ENCODE measurements around the gene CTNNA2.

Gene CTNNA2

DNA sequence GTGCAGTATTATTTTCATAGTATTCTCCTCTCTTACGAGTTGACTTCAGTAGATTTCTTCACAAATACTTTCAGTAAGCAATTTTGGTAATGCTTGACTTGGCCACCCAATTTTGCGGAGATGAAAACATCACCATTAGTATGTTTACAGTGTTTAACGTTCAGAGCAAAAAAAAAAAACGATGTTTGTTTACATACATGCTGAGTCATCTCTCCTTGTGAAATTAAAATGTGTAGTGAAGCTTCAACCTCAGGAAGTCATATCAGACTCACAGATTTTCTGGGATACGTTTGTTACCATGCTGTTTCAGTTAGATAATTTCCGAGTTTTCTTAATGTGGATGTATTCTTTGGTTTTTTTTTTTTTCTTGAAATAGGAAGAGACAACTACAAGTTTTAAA is 100.1 kb downstream of the CTNNA2 start:
- H3K9me3 ChIP-seq (ENCODE audit: control insufficient read depth, insufficient read depth, low read depth, low read length): no peaks in the 10 kb centered on the region
- H3K27ac ChIP-seq (ENCODE audit: low read depth, low read length): no peak overlapping the region
- H3K27me3 ChIP-seq (ENCODE audit: control insufficient read depth, insufficient read depth, low read length): no peaks in the 10 kb centered on the region
- H3K4me3 ChIP-seq (ENCODE audit: low read depth, low read length): no peak overlapping the region
- no peak overlapping the region for H3K9ac ChIP-seq (ENCODE audit: low read length)
- no peaks in the 10 kb centered on the region for H3K36me3 ChIP-seq (ENCODE audit: control insufficient read depth, insufficient read depth, low read length)
- no peaks in the 10 kb centered on the region for H3K4me1 ChIP-seq (ENCODE audit: control insufficient read depth, insufficient read depth, low read length)

DNA sequence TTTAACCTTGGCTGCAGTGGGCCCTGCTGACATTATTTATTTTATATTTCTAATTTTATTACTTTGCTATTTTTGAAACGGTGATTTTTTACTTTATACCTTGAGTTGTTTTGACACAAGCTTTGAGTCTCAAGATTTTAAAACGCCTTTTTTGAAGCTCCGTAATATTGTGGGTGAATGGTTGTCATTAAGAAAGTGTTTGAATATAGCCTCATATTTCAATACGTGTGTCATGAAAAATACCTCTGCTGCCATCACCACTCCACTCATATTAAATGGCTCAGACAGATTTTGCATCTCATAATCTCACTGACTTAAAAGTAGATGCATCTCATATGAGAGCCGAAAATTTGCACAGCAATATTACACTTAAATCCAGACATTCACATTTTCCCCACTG is 106.6 kb downstream of the CTNNA2 start:
- H3K27ac ChIP-seq (ENCODE audit: low read depth, low read length): no peak overlapping the region
- H3K36me3 ChIP-seq (ENCODE audit: control insufficient read depth, insufficient read depth, low read length): no peaks in the 10 kb centered on the region
- H3K9ac ChIP-seq (ENCODE audit: low read length): no peak overlapping the region
- no peaks in the 10 kb centered on the region for H3K4me1 ChIP-seq (ENCODE audit: control insufficient read depth, insufficient read depth, low read length)
- H3K9me3 ChIP-seq (ENCODE audit: control insufficient read depth, insufficient read depth, low read depth, low read length): no peaks in the 10 kb centered on the region
- no peaks in the 10 kb centered on the region for H3K27me3 ChIP-seq (ENCODE audit: control insufficient read depth, insufficient read depth, low read length)
- no peak overlapping the region for H3K4me3 ChIP-seq (ENCODE audit: low read depth, low read length)

DNA sequence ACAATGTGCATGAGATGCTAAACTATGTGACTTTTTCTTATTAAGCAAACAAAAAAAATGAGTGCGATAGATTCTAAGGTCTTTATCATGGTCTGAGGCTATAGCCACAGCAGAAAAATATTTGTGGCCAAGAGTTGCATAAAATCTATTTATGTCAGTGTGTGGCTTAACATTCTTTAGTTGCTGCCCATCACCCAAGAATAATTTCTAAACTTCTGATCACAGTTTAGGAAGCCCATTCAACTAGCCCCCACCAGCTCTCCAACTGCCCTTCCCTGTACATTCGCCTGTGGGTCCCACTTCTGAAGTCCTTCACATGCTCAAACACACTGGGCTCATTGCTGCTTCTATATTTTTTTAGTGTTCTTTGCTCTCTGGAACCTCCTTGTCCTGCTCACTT is 107.1 kb downstream of the CTNNA2 start:
- H3K9me3 ChIP-seq (ENCODE audit: control insufficient read depth, insufficient read depth, low read depth, low read length): no peaks in the 10 kb centered on the region
- H3K9ac ChIP-seq (ENCODE audit: low read length): no peak overlapping the region
- no peaks in the 10 kb centered on the region for H3K27me3 ChIP-seq (ENCODE audit: control insufficient read depth, insufficient read depth, low read length)
- no peak overlapping the region for H3K4me3 ChIP-seq (ENCODE audit: low read depth, low read length)
- H3K4me1 ChIP-seq (ENCODE audit: control insufficient read depth, insufficient read depth, low read length): no peaks in the 10 kb centered on the region
- H3K36me3 ChIP-seq (ENCODE audit: control insufficient read depth, insufficient read depth, low read length): no peaks in the 10 kb centered on the region
- no peak overlapping the region for H3K27ac ChIP-seq (ENCODE audit: low read depth, low read length)

DNA sequence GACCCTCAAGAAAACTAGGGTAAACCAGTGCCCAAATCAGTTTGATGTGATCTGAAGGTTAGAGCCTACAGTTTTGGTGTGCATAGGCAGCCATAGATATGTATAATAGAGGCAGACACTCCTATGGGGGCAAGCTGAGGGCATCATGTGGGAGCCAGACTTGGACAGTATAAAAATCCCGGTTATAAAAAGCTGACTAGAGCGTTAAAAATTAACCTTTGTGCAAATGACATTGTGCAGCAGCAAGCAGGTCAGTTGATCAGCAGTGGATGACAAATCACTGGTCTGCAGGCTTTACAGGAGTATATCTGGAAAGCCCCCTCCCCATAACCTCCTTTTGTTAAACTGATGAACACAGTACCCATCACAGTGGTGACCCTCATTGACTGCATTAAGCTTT is 107.8 kb downstream of the CTNNA2 start:
- Histone ChIP-seq H3K9ac (ENCODE audit: low read length) (no peak overlapping the region), H3K9me3 (ENCODE audit: control insufficient read depth, insufficient read depth, low read depth, low read length) (no peaks in the 10 kb centered on the region), H3K4me1 (ENCODE audit: control insufficient read depth, insufficient read depth, low read length) (no peaks in the 10 kb centered on the region), H3K27me3 (ENCODE audit: control insufficient read depth, insufficient read depth, low read length) (no peaks in the 10 kb centered on the region), H3K36me3 (ENCODE audit: control insufficient read depth, insufficient read depth, low read length) (no peaks in the 10 kb centered on the region), H3K27ac (ENCODE audit: low read depth, low read length) (no peak overlapping the region), H3K4me3 (ENCODE audit: low read depth, low read length) (no peak overlapping the region)

DNA sequence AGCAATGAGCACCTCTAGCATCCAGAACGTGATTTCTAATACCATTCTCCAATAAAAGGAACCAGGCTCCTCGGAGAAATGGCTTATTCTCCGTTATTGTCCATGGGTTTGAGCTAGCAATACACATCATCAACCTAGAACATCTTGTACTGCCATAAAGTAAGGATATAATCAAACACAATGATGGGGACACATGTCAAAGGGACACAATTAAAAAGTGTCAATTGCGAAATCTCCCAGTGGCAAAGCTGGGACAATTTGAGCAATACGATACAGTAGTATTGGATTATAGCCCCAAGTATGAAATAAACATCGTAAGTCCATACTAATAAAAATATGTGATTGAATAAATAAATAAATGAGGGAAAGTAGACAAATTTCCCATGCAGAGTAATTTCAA is 108.4 kb downstream of the CTNNA2 start:
- Histone ChIP-seq H3K4me1 (ENCODE audit: control insufficient read depth, insufficient read depth, low read length) (no peaks in the 10 kb centered on the region), H3K9me3 (ENCODE audit: control insufficient read depth, insufficient read depth, low read depth, low read length) (no peaks in the 10 kb centered on the region), H3K27me3 (ENCODE audit: control insufficient read depth, insufficient read depth, low read length) (no peaks in the 10 kb centered on the region), H3K36me3 (ENCODE audit: control insufficient read depth, insufficient read depth, low read length) (no peaks in the 10 kb centered on the region), H3K27ac (ENCODE audit: low read depth, low read length) (no peak overlapping the region), H3K4me3 (ENCODE audit: low read depth, low read length) (no peak overlapping the region), H3K9ac (ENCODE audit: low read length) (no peak overlapping the region)

DNA sequence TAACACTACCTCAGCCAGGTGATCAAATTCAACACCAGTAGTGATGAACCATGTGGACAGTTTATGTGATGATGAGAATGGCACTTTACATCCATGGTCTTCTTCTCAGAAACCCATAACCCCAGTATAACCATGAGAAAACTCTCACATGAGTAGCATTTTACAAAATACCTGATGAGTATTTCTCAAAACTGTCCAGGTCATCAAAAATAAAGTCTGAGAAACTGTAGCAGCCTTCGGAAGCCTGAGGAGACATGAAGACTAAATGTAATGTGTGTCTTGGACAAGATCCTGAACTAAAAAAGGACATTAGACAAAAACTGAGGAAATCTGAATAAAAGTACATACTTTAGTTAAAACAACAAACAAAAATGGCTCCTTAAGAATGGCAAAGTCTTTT is 108.9 kb downstream of the CTNNA2 start:
- H3K36me3 ChIP-seq (ENCODE audit: control insufficient read depth, insufficient read depth, low read length): no peaks in the 10 kb centered on the region
- H3K27me3 ChIP-seq (ENCODE audit: control insufficient read depth, insufficient read depth, low read length): no peaks in the 10 kb centered on the region
- H3K9ac ChIP-seq (ENCODE audit: low read length): no peak overlapping the region
- no peaks in the 10 kb centered on the region for H3K4me1 ChIP-seq (ENCODE audit: control insufficient read depth, insufficient read depth, low read length)
- no peak overlapping the region for H3K27ac ChIP-seq (ENCODE audit: low read depth, low read length)
- H3K9me3 ChIP-seq (ENCODE audit: control insufficient read depth, insufficient read depth, low read depth, low read length): no peaks in the 10 kb centered on the region
- no peak overlapping the region for H3K4me3 ChIP-seq (ENCODE audit: low read depth, low read length)

DNA sequence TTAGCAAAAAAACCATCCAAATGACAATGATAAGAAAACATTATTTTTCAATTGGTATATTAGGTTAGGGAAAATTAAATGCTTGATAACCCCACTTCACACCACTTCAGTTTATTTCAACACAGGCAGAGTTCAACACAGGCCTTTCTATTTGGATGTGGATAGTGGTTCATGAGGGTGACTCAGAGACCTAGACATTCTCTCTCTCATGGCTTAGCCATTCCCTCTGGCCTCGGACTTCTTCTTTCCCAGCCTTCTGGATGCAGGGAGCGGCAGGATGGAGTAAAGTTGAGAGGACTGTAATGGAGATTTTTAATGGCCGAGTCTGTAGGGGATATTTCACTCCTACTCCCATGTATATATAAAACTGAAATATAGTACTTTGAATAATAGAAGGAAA is 109.7 kb downstream of the CTNNA2 start:
- Histone ChIP-seq H3K36me3 (ENCODE audit: control insufficient read depth, insufficient read depth, low read length) (no peaks in the 10 kb centered on the region), H3K9ac (ENCODE audit: low read length) (no peak overlapping the region), H3K4me1 (ENCODE audit: control insufficient read depth, insufficient read depth, low read length) (no peaks in the 10 kb centered on the region), H3K27ac (ENCODE audit: low read depth, low read length) (no peak overlapping the region), H3K9me3 (ENCODE audit: control insufficient read depth, insufficient read depth, low read depth, low read length) (no peaks in the 10 kb centered on the region), H3K27me3 (ENCODE audit: control insufficient read depth, insufficient read depth, low read length) (no peaks in the 10 kb centered on the region), H3K4me3 (ENCODE audit: low read depth, low read length) (no peak overlapping the region)

DNA sequence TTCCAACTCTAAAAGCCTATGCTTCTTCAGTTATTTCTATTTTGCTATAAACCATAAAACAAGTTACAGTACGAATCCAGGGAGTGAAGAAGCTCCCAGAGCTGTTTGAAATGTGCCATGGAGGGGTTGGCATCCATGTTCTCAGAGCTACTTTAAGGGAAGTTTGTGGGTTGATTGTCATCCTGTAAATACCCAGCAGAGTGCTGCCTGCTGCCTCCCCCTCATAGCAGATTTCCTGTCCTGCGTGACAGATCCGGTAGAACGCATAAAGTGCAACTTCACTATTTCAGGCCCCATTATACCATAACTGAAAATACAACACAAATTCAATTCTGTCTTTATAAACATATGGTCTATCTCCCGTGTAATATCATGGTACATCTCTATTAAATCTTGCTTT is 114.4 kb downstream of the CTNNA2 start:
- Histone ChIP-seq H3K36me3 (ENCODE audit: control insufficient read depth, insufficient read depth, low read length) (no peaks in the 10 kb centered on the region), H3K27me3 (ENCODE audit: control insufficient read depth, insufficient read depth, low read length) (no peaks in the 10 kb centered on the region), H3K27ac (ENCODE audit: low read depth, low read length) (no peak overlapping the region), H3K4me1 (ENCODE audit: control insufficient read depth, insufficient read depth, low read length) (no peaks in the 10 kb centered on the region), H3K9me3 (ENCODE audit: control insufficient read depth, insufficient read depth, low read depth, low read length) (no peaks in the 10 kb centered on the region), H3K9ac (ENCODE audit: low read length) (no peak overlapping the region), H3K4me3 (ENCODE audit: low read depth, low read length) (no peak overlapping the region)

DNA sequence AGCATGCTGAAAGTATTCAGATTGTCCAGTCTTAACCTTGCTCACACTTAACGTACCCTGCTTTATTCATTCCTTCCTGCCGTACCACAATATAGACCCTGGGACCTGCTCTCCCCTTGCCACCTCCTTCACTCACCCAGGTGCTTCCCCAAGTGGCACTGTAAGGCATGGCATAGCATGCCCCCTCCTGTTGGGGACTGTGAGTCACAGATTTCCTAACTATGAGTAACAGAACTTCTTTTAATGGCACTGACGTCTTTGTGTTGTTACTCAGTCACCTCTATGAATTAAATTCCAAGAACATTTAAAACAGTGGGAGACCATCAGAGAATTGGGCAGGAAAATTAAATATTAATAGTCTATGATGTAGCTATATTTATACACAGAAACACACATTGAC is 117.2 kb downstream of the CTNNA2 start:
- H3K9ac ChIP-seq (ENCODE audit: low read length): no peak overlapping the region
- no peaks in the 10 kb centered on the region for H3K4me1 ChIP-seq (ENCODE audit: control insufficient read depth, insufficient read depth, low read length)
- no peaks in the 10 kb centered on the region for H3K9me3 ChIP-seq (ENCODE audit: control insufficient read depth, insufficient read depth, low read depth, low read length)
- no peak overlapping the region for H3K4me3 ChIP-seq (ENCODE audit: low read depth, low read length)
- H3K27me3 ChIP-seq (ENCODE audit: control insufficient read depth, insufficient read depth, low read length): no peaks in the 10 kb centered on the region
- no peak overlapping the region for H3K27ac ChIP-seq (ENCODE audit: low read depth, low read length)
- H3K36me3 ChIP-seq (ENCODE audit: control insufficient read depth, insufficient read depth, low read length): no peaks in the 10 kb centered on the region

DNA sequence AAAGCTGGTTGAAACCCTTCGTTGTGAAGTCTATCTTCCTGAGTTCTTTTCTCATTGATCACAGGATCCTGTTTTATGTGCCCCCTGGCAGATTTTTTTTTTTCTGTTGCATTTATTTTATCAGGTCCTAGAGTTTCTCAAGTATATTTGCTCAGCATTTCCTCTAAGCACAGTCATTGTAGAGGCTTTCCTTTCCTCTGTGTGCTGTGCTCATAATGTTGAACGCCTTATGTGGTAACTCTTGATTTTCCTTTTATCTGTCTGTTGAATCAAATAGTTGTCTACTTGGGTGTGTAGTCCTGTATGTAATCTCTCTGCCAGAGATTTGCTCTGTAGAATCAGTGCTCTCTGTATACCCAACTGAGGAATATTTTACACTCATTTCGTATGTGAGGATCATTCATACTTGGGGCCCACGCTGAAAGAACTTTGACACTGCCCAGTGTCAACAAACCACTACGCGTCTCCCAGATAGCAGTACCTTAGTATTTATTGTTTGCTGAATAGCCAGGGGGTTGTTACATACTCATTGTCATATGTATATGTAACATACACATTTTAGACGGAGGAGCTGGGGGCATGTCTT is 118.2 kb downstream of the CTNNA2 start:
- Histone ChIP-seq H3K27me3 (ENCODE audit: control insufficient read depth, insufficient read depth, low read length) (no peaks in the 10 kb centered on the region), H3K36me3 (ENCODE audit: control insufficient read depth, insufficient read depth, low read length) (no peaks in the 10 kb centered on the region), H3K27ac (ENCODE audit: low read depth, low read length) (no peak overlapping the region), H3K9me3 (ENCODE audit: control insufficient read depth, insufficient read depth, low read depth, low read length) (no peaks in the 10 kb centered on the region), H3K4me1 (ENCODE audit: control insufficient read depth, insufficient read depth, low read length) (no peaks in the 10 kb centered on the region), H3K4me3 (ENCODE audit: low read depth, low read length) (no peak overlapping the region), H3K9ac (ENCODE audit: low read length) (no peak overlapping the region)

DNA sequence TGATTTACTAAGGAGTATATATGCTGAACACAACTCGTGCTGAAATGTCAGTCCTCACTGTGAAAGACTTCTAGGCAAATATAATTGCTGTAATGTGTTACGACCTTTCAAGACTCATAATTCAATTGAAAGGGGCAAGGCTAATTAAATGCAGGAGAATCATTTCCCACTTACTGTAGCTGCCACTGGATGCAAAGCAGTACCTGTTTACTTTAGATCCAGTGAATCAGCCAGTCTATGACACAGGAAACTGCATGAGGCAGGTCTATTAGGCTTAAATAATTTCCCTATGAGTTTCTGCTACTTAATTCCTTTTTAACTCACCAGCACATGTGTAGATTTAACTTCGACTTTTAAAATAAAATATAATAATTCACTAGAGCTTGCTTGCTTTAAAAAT is 125.6 kb downstream of the CTNNA2 start:
- H3K9me3 ChIP-seq (ENCODE audit: control insufficient read depth, insufficient read depth, low read depth, low read length): no peaks in the 10 kb centered on the region
- H3K9ac ChIP-seq (ENCODE audit: low read length): no peak overlapping the region
- H3K36me3 ChIP-seq (ENCODE audit: control insufficient read depth, insufficient read depth, low read length): no peaks in the 10 kb centered on the region
- H3K4me1 ChIP-seq (ENCODE audit: control insufficient read depth, insufficient read depth, low read length): peaks cover 22% of the 10 kb centered on the region
- H3K27ac ChIP-seq (ENCODE audit: low read depth, low read length): no peak overlapping the region
- no peak overlapping the region for H3K4me3 ChIP-seq (ENCODE audit: low read depth, low read length)
- H3K27me3 ChIP-seq (ENCODE audit: control insufficient read depth, insufficient read depth, low read length): no peaks in the 10 kb centered on the region

DNA sequence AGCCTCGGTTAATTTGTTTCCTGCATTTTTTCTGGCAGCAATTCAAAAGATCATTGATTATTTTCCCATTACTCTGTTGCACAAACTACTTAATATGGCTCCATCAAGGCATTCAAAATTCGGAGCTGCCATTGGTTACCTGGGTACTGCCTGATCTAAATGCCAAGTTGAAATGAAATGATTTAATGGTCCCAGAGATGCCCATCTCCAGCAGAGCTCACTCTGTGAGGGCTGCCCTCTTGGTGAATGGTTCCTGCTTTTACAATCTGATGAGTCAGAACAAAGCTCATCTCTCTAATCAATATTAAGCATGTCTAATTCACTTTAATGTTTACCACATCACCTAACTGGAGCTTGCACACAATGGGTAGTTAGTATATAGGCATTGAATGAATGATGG is 126.1 kb downstream of the CTNNA2 start:
- Histone ChIP-seq H3K4me3 (ENCODE audit: low read depth, low read length) (no peak overlapping the region), H3K9me3 (ENCODE audit: control insufficient read depth, insufficient read depth, low read depth, low read length) (no peaks in the 10 kb centered on the region), H3K27me3 (ENCODE audit: control insufficient read depth, insufficient read depth, low read length) (no peaks in the 10 kb centered on the region), H3K27ac (ENCODE audit: low read depth, low read length) (no peak overlapping the region), H3K4me1 (ENCODE audit: control insufficient read depth, insufficient read depth, low read length) (peaks cover 22% of the 10 kb centered on the region), H3K36me3 (ENCODE audit: control insufficient read depth, insufficient read depth, low read length) (no peaks in the 10 kb centered on the region), H3K9ac (ENCODE audit: low read length) (no peak overlapping the region)

All from HUES6 (cell line).